ENCODE results near the gene CELSR3. TPM values are rescaled to one million over a fixed set of nuclear protein-coding genes. Genes with fewer than 3 reads are reported as not detected.

CELSR3 gene
- total RNA-seq, 2 experiments from 2014 or later = 4.9 to 5.0 TPM

DNA sequence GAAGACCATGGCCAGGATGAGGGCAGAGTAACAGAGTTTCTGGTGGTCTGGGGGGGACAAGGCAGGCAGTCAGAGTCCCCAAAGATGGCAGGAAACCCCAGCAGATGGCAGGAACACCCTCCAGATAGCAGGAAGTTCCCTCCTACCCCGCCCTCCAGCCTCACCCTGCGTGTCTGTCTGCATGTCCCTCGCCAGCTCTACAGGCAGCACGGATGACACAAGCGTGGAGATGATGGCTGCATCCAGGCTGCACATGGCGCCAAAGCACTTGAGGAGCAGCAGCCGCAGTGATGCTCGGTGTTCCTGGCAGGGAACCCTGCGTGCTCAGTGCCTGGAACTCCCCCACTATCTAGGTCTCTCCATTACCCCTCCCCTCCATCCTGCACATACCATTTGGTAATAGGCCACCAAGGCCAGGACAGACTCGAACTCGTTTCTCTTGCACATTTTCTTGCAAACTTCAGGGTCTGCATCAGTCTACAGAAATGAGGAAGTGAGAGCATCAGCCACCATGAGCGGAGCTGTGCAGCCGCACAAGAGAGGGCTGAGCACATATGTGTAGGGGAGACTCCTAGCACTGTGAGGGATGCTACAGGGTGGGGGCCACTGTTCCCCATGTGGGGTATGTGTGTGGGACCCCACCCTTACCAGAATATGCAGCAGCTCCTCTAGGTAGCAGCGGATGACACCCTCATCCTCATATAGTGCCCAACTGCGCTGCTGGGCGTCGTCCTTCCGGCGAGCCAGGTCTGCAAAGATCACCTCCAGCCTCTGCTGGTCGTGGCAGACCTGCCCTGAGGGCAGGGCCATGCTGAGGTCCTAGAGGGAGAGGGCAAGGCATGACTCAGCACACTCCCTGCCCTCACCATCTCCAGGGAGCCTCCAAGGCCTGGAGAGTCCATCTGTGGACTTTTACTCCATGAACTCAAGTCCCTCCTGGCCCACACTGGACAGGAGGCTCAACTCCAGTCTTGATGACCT is 17.0 kb upstream of the CELSR3 start:
- intact Hi-C loops (cut with DNase I, micrococcal nuclease) = loop anchor here (10.0 kb wide), 2 partner anchors 1165 to 1825 kb away; partner anchors contain the start of genes CACNA2D2 (in 1 of the 2) and ELP6 (in 1 of the 2)
- Histone ChIP-seq H3K27ac (ENCODE audit: low read depth in 1 of 2, low read length in 2 of 2) (no peak overlapping the region), H3K27me3 (ENCODE audit: control insufficient read depth in 1 of 2, insufficient read depth in 2 of 2, low read length in 2 of 2) (no peaks in the 10 kb centered on the region), H3K9me3 (ENCODE audit: control insufficient read depth in 1 of 2, insufficient read depth in 1 of 2, low read length in 2 of 2) (no peaks in the 10 kb centered on the region), H3K4me1 (ENCODE audit: insufficient read depth, low read length) (peaks cover 22% of the 10 kb centered on the region), H3K4me3 (ENCODE audit: low read length) (no peak overlapping the region), H3K36me3 (ENCODE audit: insufficient read depth, low read length) (peaks cover 46% of the 10 kb centered on the region)
- ChIA-PET POLR2A (no interaction called here), CTCF (no interaction called here)
- Mint-ChIP-seq H3K9me3 (no peaks in the 10 kb centered on the region), H3K4me3 (no peak overlapping the region), H3K27ac (no peak overlapping the region), H3K4me1 (ENCODE audit: low read depth) (peaks cover 33% of the 10 kb centered on the region), H3K36me3 (ENCODE audit: low read depth) (peaks cover 54% of the 10 kb centered on the region), H3K27me3 (no peaks in the 10 kb centered on the region)
- TF ChIP-seq, protein P1, sequence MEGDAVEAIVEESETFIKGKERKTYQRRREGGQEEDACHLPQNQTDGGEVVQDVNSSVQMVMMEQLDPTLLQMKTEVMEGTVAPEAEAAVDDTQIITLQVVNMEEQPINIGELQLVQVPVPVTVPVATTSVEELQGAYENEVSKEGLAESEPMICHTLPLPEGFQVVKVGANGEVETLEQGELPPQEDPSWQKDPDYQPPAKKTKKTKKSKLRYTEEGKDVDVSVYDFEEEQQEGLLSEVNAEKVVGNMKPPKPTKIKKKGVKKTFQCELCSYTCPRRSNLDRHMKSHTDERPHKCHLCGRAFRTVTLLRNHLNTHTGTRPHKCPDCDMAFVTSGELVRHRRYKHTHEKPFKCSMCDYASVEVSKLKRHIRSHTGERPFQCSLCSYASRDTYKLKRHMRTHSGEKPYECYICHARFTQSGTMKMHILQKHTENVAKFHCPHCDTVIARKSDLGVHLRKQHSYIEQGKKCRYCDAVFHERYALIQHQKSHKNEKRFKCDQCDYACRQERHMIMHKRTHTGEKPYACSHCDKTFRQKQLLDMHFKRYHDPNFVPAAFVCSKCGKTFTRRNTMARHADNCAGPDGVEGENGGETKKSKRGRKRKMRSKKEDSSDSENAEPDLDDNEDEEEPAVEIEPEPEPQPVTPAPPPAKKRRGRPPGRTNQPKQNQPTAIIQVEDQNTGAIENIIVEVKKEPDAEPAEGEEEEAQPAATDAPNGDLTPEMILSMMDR (IDR thresholded peaks at IDR 0.05) = no peak
- no peak for DNase-seq
- ATAC-seq (ENCODE audit: poor library complexity) = no peak

DNA sequence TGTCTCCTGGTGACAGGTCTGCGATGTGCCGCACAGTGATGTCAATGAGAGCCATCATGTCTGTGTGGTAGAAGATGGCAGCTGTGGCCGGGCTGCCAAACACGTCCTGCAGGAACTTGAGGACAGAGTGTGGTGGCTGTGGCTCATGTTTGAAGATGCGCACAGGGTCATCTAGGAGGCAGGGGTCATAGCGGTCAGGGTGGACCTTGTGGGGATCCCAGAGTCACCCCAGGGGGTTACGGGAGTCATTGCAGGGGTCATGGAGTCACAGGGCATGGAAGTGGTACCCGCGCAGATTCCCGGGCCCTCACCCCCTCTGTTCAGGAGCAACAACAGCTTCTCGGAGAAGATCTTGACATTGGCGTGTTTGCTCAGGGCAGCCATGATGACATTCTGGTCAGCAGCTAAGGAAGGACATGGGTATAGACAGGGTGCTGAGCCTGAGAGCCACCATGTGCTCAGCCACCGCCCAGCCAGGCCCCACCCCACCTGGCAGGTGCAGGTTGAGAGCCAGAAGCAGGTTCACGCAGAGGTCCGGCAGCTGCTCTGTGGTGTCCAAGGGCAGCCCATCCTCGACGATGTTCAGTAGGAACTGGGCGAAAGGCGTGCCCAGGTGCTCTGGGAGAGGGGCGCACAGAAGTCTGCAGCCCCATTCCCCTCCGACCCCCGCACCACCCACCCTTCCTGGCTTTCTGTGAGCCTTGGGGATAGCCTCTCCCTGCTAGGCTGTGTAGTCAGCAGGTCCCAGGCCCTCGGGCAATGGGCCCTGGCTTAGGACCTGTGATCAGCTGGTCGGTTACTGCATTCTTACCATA is 16.1 kb upstream of the CELSR3 start:
- no peaks in the 10 kb centered on the region for H3K27me3 Mint-ChIP-seq

DNA sequence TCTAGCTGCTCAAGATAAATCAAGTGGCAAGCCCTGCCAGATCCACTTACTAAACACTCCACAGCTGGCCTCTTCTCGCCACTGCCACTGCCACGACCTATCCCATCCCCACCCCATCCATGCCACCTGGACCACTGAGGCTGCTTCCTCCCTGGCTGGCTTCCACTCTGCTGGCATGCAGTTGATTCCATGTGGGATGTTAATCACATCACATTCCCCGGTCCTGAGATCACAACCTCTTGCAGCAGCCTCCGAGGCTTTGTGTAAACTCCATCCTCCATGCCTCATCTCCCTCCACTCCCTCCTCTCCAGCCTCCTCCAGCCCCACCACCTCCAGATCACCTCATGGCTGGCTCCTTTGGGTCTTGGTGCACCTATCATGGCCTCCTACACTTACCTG is 15.4 kb upstream of the CELSR3 start:
- Mint-ChIP-seq H3K27me3 (no peaks in the 10 kb centered on the region), H3K4me3 (no peak overlapping the region), H3K4me1 (ENCODE audit: low read depth) (peaks cover 19% of the 10 kb centered on the region), H3K36me3 (ENCODE audit: low read depth) (peaks cover 51% of the 10 kb centered on the region), H3K27ac (no peak overlapping the region), H3K9me3 (no peaks in the 10 kb centered on the region)
- Histone ChIP-seq H3K36me3 (ENCODE audit: insufficient read depth, low read length) (peaks cover 46% of the 10 kb centered on the region), H3K4me1 (ENCODE audit: insufficient read depth, low read length) (peaks cover 9% of the 10 kb centered on the region), H3K4me3 (ENCODE audit: low read length) (no peak overlapping the region), H3K27ac (ENCODE audit: low read depth in 1 of 2, low read length in 2 of 2) (no peak overlapping the region), H3K27me3 (ENCODE audit: control insufficient read depth in 1 of 2, insufficient read depth in 2 of 2, low read length in 2 of 2) (no peaks in the 10 kb centered on the region), H3K9me3 (ENCODE audit: control insufficient read depth in 1 of 2, insufficient read depth in 1 of 2, low read length in 2 of 2) (no peaks in the 10 kb centered on the region)
- no peak for ATAC-seq (ENCODE audit: poor library complexity)
- ChIA-PET CTCF (interaction anchor here (1.6 kb wide), 1 partner anchor 8 kb away, joined by 5 read pairs; the partner anchor contains the start of gene NCKIPSD), POLR2A (no interaction called here)
- DNase-seq = no peak
- TF ChIP-seq, protein P1 (IDR thresholded peaks at IDR 0.05) = no peak
- intact Hi-C loops (cut with DNase I, micrococcal nuclease) = no loop called here

More for the DNA sequence above, 16.1 kb upstream of the CELSR3 start:
- Histone ChIP-seq H3K4me3 (ENCODE audit: low read length) (no peak overlapping the region), H3K27ac (ENCODE audit: low read depth in 1 of 2, low read length in 2 of 2) (no peak overlapping the region), H3K4me1 (ENCODE audit: insufficient read depth, low read length) (peaks cover 13% of the 10 kb centered on the region), H3K27me3 (ENCODE audit: control insufficient read depth in 1 of 2, insufficient read depth in 2 of 2, low read length in 2 of 2) (no peaks in the 10 kb centered on the region), H3K9me3 (ENCODE audit: control insufficient read depth in 1 of 2, insufficient read depth in 1 of 2, low read length in 2 of 2) (no peaks in the 10 kb centered on the region), H3K36me3 (ENCODE audit: insufficient read depth, low read length) (peaks cover 46% of the 10 kb centered on the region)
- Mint-ChIP-seq H3K27ac (no peak overlapping the region), H3K9me3 (no peaks in the 10 kb centered on the region), H3K4me3 (no peak overlapping the region), H3K4me1 (ENCODE audit: low read depth) (peaks cover 25% of the 10 kb centered on the region), H3K36me3 (ENCODE audit: low read depth) (peaks cover 51% of the 10 kb centered on the region)
- no peak for ATAC-seq (ENCODE audit: poor library complexity)
- TF ChIP-seq, protein P1 (IDR thresholded peaks at IDR 0.05) = no peak
- ChIA-PET POLR2A (no interaction called here), CTCF (no interaction called here)
- DNase-seq = no peak
- intact Hi-C loops (cut with DNase I, micrococcal nuclease) = no loop called here
